GM23338 (cell line): ENCODE results near the gene WDR27. TPM values are rescaled to one million over a fixed set of nuclear protein-coding genes. Genes with fewer than 3 reads are reported as not detected.

ENCODE experiments used
- ATAC-seq: fragments of 200-7000 bp; cut with Tn5 transposase; 3 replicates; pipeline ENCODE4 v1.9.1; 2020
- DNase-seq: peaks from one replicate; pipeline ENCODE4 v3.0.0-alpha.2; 2015; ENCODE audit warnings: low spot score
- H2AFZ ChIP-seq: fragments of 200-600 bp; sonication (generic); 2 replicates; pipeline ENCODE4 v1.8.0; 2016; ENCODE audit warnings: antibody characterized with exemption, mild to moderate bottlenecking, moderate library complexity
- H3F3A ChIP-seq: fragments of 200-600 bp; sonication (generic); replicated peaks from 2 replicates; pipeline ENCODE4 v1.8.0; 2017; ENCODE audit warnings: antibody characterized with exemption, mixed run types, low read depth
- H3K27ac ChIP-seq: fragments of 200-600 bp; sonication (generic); 2 replicates; pipeline ENCODE4 v1.6.1; 2016; ENCODE audit warnings: low read depth
- H3K27me3 ChIP-seq: fragments of 200-600 bp; sonication (generic); 2 replicates; pipeline ENCODE4 v1.8.0; 2016; ENCODE audit warnings: mild to moderate bottlenecking, mixed run types, moderate library complexity; ENCODE audit not compliant: insufficient read depth
- H3K36me3 ChIP-seq: fragments of 200-600 bp; sonication (generic); 2 replicates; pipeline ENCODE4 v1.8.0; 2016; ENCODE audit warnings: mild to moderate bottlenecking; ENCODE audit not compliant: insufficient read depth
- H3K4me1 ChIP-seq: fragments of 200-600 bp; sonication (generic); 2 replicates; pipeline ENCODE4 v1.8.0; 2016; ENCODE audit warnings: mild to moderate bottlenecking, moderate library complexity; ENCODE audit not compliant: insufficient read depth
- H3K4me2 ChIP-seq: fragments of 200-600 bp; sonication (generic); 2 replicates; pipeline ENCODE4 v1.7.1; 2017; ENCODE audit warnings: mixed run types
- H3K4me3 ChIP-seq: fragments of 200-600 bp; sonication (generic); 2 replicates; pipeline ENCODE4 v1.6.1; 2016; ENCODE audit warnings: mixed run types
- H3K79me2 ChIP-seq: fragments of 200-600 bp; sonication (generic); replicated peaks from 2 replicates; pipeline ENCODE4 v1.8.0; 2017; ENCODE audit warnings: mild to moderate bottlenecking; ENCODE audit not compliant: insufficient read depth
- H3K9me2 ChIP-seq: fragments of 200-600 bp; sonication (generic); 2 replicates; pipeline ENCODE4 v1.8.0; 2017; ENCODE audit not compliant: insufficient read depth
- H4K20me1 ChIP-seq: fragments of 200-600 bp; sonication (generic); replicated peaks from 2 replicates; pipeline ENCODE4 v1.8.0; 2017; ENCODE audit warnings: mild to moderate bottlenecking; ENCODE audit not compliant: insufficient read depth
- H3K27ac Mint-ChIP-seq: 2 replicates; pipeline ENCODE4 v1.8.0; 2020; ENCODE audit warnings: inconsistent platforms, mild to moderate bottlenecking, moderate library complexity, mixed read lengths
- H3K27me3 Mint-ChIP-seq: 3 replicates; pipeline ENCODE4 v1.8.0; 2022; ENCODE audit warnings: low read depth, mild to moderate bottlenecking, moderate library complexity, mixed read lengths, inconsistent platforms; ENCODE audit not compliant: insufficient read depth, poor library complexity
- H3K36me3 Mint-ChIP-seq: 3 replicates; pipeline ENCODE4 v1.8.0; 2021; ENCODE audit warnings: low read depth, mild to moderate bottlenecking, inconsistent platforms, moderate library complexity, mixed read lengths
- H3K4me1 Mint-ChIP-seq: 3 replicates; pipeline ENCODE4 v1.8.0; 2020; ENCODE audit warnings: mild to moderate bottlenecking, inconsistent platforms, mixed read lengths
- H3K4me3 Mint-ChIP-seq: 3 replicates; pipeline ENCODE4 v1.8.0; 2021; ENCODE audit warnings: moderate library complexity, mild to moderate bottlenecking, inconsistent platforms, mixed read lengths
- H3K9me3 Mint-ChIP-seq: 3 replicates; pipeline ENCODE4 v1.8.0; 2020; ENCODE audit warnings: moderate library complexity, mild to moderate bottlenecking, inconsistent platforms, mixed read lengths
- CREB1 ChIP-seq: fragments of 250-450 bp; sonication (Bioruptor Pico); IDR thresholded peaks from 2 replicates; pipeline ENCODE4 v1.5.0; 2020; ENCODE audit warnings: low read depth, mild to moderate bottlenecking, moderate library complexity
- EZH2 ChIP-seq: fragments of 200-600 bp; sonication (generic); IDR thresholded peaks from one replicate; pipeline ENCODE4 v1.8.0; 2017; ENCODE audit warnings: antibody characterized with exemption, mild to moderate bottlenecking, low read depth; ENCODE audit not compliant: unreplicated experiment
- EZH2phosphoT487 ChIP-seq: fragments of 200-600 bp; sonication (generic); IDR thresholded peaks from one replicate; pipeline ENCODE4 v1.8.1; 2018; ENCODE audit warnings: antibody characterized with exemption; ENCODE audit not compliant: unreplicated experiment
- POLR2AphosphoS5 ChIP-seq: IDR thresholded peaks from 2 replicates; pipeline ENCODE4 v1.6.1; 2016; ENCODE audit warnings: antibody characterized with exemption, low read depth
- REST ChIP-seq: IDR thresholded peaks from one replicate; pipeline ENCODE4 v1.6.1; 2018; ENCODE audit warnings: antibody characterized with exemption; ENCODE audit not compliant: unreplicated experiment
- STAT1 ChIP-seq: IDR thresholded peaks from one replicate; pipeline ENCODE4 v1.6.1; 2016; ENCODE audit warnings: antibody characterized with exemption; ENCODE audit not compliant: unreplicated experiment
- ZNF114 ChIP-seq: fragments of 250-450 bp; sonication (Bioruptor Pico); IDR thresholded peaks from 2 replicates; pipeline ENCODE4 v1.5.0; 2020; ENCODE audit warnings: mild to moderate bottlenecking, moderate library complexity
- polyA plus RNA-seq: library from polyadenylated mRNA; unstranded; fragments of >200 nt; fragmentation: Nextera tagmentation; extraction: Ambion mirVana; gene quantifications from 2 replicates; pipeline ENCODE4 v1.2.1, GENCODE V29; 2016
- total RNA-seq: library from RNA; depleted of rRNA; stranded (reverse); fragments of >200 nt; shearing (Covaris generic); gene quantifications from 2 replicates; pipeline ENCODE4 v1.2.3, GENCODE V29; 2014
- TF ChIP-seq, protein P1 (sequence below), 2 experiments: fragments of 200-600 bp in 1 of 2; sonication (generic) in 1 of 2; conservative IDR thresholded peaks; 2 replicates each; pipeline versions ENCODE4 v1.5.1 to v1.6.1; 2016 to 2017; ENCODE audit warnings: antibody characterized with exemption in 2 of 2, low read depth in 2 of 2, mild to moderate bottlenecking in 2 of 2, moderate library complexity in 1 of 2
- TF ChIP-seq, protein P2 (sequence below): IDR thresholded peaks from 2 replicates; pipeline ENCODE4 v1.6.1; 2016; ENCODE audit warnings: antibody characterized with exemption

The WDR27 gene
- total and polyA plus RNA-seq, 2 experiments from 2014 or later, result 55.3 to 80.4 TPM

DNA sequence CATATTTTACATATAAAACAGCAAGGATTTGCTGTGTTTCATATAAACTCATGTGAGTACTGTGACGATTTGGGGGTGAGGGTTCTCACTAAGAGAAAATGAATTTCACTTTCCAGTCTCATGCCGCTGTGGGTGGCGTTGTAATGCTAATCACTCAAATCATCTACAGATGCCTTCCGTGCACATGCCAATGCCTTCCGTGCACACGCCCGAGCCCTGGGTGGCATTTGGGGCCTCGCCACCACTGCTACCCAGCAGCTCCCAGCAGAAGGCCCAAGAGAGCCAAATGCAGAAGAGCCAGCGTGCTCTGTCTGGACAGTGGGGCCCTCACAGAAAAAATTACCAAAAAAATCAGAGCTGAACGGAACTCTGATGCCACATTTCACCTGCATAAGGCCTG lies 53.7 kb downstream of the WDR27 start:
- H4K20me1 ChIP-seq, result no peaks in the 10 kb centered on the region; the same call in 1 of the 2 replicates
- no peak overlapping the region for H2AFZ ChIP-seq
- Mint-ChIP-seq H3K4me1 (no peaks in the 10 kb centered on the region), H3K27ac (no peak overlapping the region), H3K27me3 (peaks cover 2% of the 10 kb centered on the region), H3K9me3 (no peaks in the 10 kb centered on the region), H3K4me3 (no peak overlapping the region), H3K36me3 (peaks cover 23% of the 10 kb centered on the region)
- H3K36me3 ChIP-seq, result no peaks in the 10 kb centered on the region
- no peak for ATAC-seq
- no peaks in the 10 kb centered on the region for H3F3A ChIP-seq
- no peak overlapping the region for H3K4me3 ChIP-seq
- no peak overlapping the region for H3K4me2 ChIP-seq
- H3K79me2 ChIP-seq, result no peaks in the 10 kb centered on the region
- TF ChIP-seq EZH2phosphoT487 (no peak), POLR2AphosphoS5 (no peak), ZNF114 (CRISPR knock-in tag) (no peak), EZH2 (no peak), REST (no peak), STAT1 (no peak)
- TF ChIP-seq, protein P1, sequence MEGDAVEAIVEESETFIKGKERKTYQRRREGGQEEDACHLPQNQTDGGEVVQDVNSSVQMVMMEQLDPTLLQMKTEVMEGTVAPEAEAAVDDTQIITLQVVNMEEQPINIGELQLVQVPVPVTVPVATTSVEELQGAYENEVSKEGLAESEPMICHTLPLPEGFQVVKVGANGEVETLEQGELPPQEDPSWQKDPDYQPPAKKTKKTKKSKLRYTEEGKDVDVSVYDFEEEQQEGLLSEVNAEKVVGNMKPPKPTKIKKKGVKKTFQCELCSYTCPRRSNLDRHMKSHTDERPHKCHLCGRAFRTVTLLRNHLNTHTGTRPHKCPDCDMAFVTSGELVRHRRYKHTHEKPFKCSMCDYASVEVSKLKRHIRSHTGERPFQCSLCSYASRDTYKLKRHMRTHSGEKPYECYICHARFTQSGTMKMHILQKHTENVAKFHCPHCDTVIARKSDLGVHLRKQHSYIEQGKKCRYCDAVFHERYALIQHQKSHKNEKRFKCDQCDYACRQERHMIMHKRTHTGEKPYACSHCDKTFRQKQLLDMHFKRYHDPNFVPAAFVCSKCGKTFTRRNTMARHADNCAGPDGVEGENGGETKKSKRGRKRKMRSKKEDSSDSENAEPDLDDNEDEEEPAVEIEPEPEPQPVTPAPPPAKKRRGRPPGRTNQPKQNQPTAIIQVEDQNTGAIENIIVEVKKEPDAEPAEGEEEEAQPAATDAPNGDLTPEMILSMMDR (conservative IDR thresholded peaks at IDR 0.05; ENCODE audit: low read depth in 2 of 2), result no peak
- no peaks in the 10 kb centered on the region for H3K27me3 ChIP-seq
- H3K9me2 ChIP-seq, result no peaks in the 10 kb centered on the region
- H3K27ac ChIP-seq, result no peak overlapping the region
- DNase-seq, result no peak
- H3K4me1 ChIP-seq, result no peaks in the 10 kb centered on the region

GRCh38 chr6:169647637-169648036 lies 54.2 kb downstream of the WDR27 start:
- no peaks in the 10 kb centered on the region for H3K27me3 ChIP-seq
- H3K4me2 ChIP-seq, result no peak overlapping the region
- no peaks in the 10 kb centered on the region for H3K79me2 ChIP-seq
- Mint-ChIP-seq H3K9me3 (no peaks in the 10 kb centered on the region), H3K36me3 (peaks cover 23% of the 10 kb centered on the region), H3K4me1 (no peaks in the 10 kb centered on the region), H3K27me3 (peaks cover 2% of the 10 kb centered on the region), H3K4me3 (no peak overlapping the region), H3K27ac (no peak overlapping the region)
- no peak for ATAC-seq
- no peaks in the 10 kb centered on the region for H3F3A ChIP-seq
- H2AFZ ChIP-seq, result no peak overlapping the region
- no peak overlapping the region for H3K27ac ChIP-seq
- H3K9me2 ChIP-seq, result no peaks in the 10 kb centered on the region
- no peaks in the 10 kb centered on the region for H3K4me1 ChIP-seq
- no peaks in the 10 kb centered on the region for H3K36me3 ChIP-seq
- H4K20me1 ChIP-seq, result no peaks in the 10 kb centered on the region; the same call in 1 of the 2 replicates
- DNase-seq, result no peak
- no peak overlapping the region for H3K4me3 ChIP-seq
- TF ChIP-seq, protein P2, sequence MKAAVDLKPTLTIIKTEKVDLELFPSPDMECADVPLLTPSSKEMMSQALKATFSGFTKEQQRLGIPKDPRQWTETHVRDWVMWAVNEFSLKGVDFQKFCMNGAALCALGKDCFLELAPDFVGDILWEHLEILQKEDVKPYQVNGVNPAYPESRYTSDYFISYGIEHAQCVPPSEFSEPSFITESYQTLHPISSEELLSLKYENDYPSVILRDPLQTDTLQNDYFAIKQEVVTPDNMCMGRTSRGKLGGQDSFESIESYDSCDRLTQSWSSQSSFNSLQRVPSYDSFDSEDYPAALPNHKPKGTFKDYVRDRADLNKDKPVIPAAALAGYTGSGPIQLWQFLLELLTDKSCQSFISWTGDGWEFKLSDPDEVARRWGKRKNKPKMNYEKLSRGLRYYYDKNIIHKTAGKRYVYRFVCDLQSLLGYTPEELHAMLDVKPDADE, result no peak
- TF ChIP-seq STAT1 (no peak), ZNF114 (CRISPR knock-in tag) (no peak), CREB1 (CRISPR knock-in tag) (no peak), EZH2 (no peak)
